Endodermal cell (in vitro differentiated cells): ENCODE measurements around the gene VWA3B. TPM values are rescaled to one million over a fixed set of nuclear protein-coding genes. Genes with fewer than 3 reads are reported as not detected.

ENCODE experiments used
- DNase-seq: peaks from one replicate; pipeline ENCODE4 v3.0.0-alpha.2; 2017
- H3K27ac ChIP-seq: 2 replicates; pipeline ENCODE4 v1.5.1; 2013; ENCODE audit warnings: mild to moderate bottlenecking, low read depth, low read length, moderate library complexity
- H3K27me3 ChIP-seq: 2 replicates; pipeline ENCODE4 v1.6.1; 2013; ENCODE audit warnings: mild to moderate bottlenecking, low read length, moderate library complexity; ENCODE audit not compliant: insufficient read depth, control insufficient read depth, poor library complexity, severe bottlenecking
- H3K36me3 ChIP-seq: 2 replicates; pipeline ENCODE4 v1.7.0; 2013; ENCODE audit warnings: mild to moderate bottlenecking, low read length, moderate library complexity; ENCODE audit not compliant: control insufficient read depth, insufficient read depth
- H3K4me1 ChIP-seq: one replicate; pipeline ENCODE4 v1.7.0; 2013; ENCODE audit warnings: low read length; ENCODE audit not compliant: control insufficient read depth, insufficient read depth
- H3K4me3 ChIP-seq: 2 replicates; pipeline ENCODE4 v1.5.1; 2013; ENCODE audit warnings: mild to moderate bottlenecking, low read length, moderate library complexity
- H3K9ac ChIP-seq: 2 replicates; pipeline ENCODE4 v1.6.1; 2013; ENCODE audit warnings: mild to moderate bottlenecking, low read length, moderate library complexity; ENCODE audit not compliant: poor library complexity, severe bottlenecking; ENCODE audit errors: extremely low read depth
- H3K9me3 ChIP-seq: 2 replicates; pipeline ENCODE4 v1.6.1; 2013; ENCODE audit warnings: mild to moderate bottlenecking, low read length, moderate library complexity; ENCODE audit not compliant: control insufficient read depth
- H3K27ac Mint-ChIP-seq: 2 replicates; pipeline ENCODE4 v1.8.0; 2020; ENCODE audit warnings: mixed read lengths
- H3K27me3 Mint-ChIP-seq: 2 replicates; pipeline ENCODE4 v1.8.0; 2021; ENCODE audit warnings: mild to moderate bottlenecking, mixed read lengths; ENCODE audit not compliant: insufficient read depth
- H3K36me3 Mint-ChIP-seq: 2 replicates; pipeline ENCODE4 v1.8.0; 2020; ENCODE audit warnings: low read depth, mixed read lengths
- H3K4me1 Mint-ChIP-seq: 2 replicates; pipeline ENCODE4 v1.8.0; 2020; ENCODE audit warnings: mixed read lengths
- H3K4me3 Mint-ChIP-seq: 2 replicates; pipeline ENCODE4 v1.8.0; 2020; ENCODE audit warnings: mild to moderate bottlenecking, moderate library complexity, mixed read lengths
- H3K9me3 Mint-ChIP-seq: 2 replicates; pipeline ENCODE4 v1.8.0; 2020; ENCODE audit warnings: mild to moderate bottlenecking, mixed read lengths
- WGBS, 2 experiments: methylation state at CpG; one replicate each; pipeline versions ENCODE4 v1.1.5 to v1.1.7; 2013; ENCODE audit warnings: missing lambda C conversion rate in 2 of 2, mixed read lengths in 1 of 2; ENCODE audit not compliant: insufficient coverage in 1 of 2, insufficient read length in 1 of 2; 5-methylcytosine and 5-hydroxymethylcytosine counted together
- long read RNA-seq, 4 experiments: library from polyadenylated mRNA in 2 of 4; library from RNA in 1 of 4; library from capped mRNA in 1 of 4; stranded (forward) in 3 of 4; unstranded in 1 of 4; transcript quantifications; one replicate each; pipeline ENCODE4 v2.0.0, GENCODE V29; 2020 to 2021; ENCODE audit warnings: inconsistent platforms in 1 of 4
- polyA plus RNA-seq, 2 experiments: library from polyadenylated mRNA; stranded (reverse); fragments of 50-300 nt; gene quantifications; one replicate each; pipeline ENCODE4 v1.2.3, GENCODE V29; 2013
- total RNA-seq, 2 donors: library from RNA; stranded (reverse); fragmentation: NEBNext Ultra II Directional in 1 of 2; extraction: Animal tissue kit (Norgen Biotek cat#: 25700) in 1 of 2; gene quantifications; 2 replicates in 1 of 2; 3 replicates in 1 of 2; pipeline ENCODE4 v1.2.1, GENCODE V29; 2021
- TF ChIP-seq, protein P1 (sequence below): fragments of 200-600 bp; sonication (generic); conservative IDR thresholded peaks from 2 replicates; pipeline ENCODE4 v1.5.0; 2021; ENCODE audit warnings: antibody characterized with exemption, mild to moderate bottlenecking

Gene VWA3B, protein sequence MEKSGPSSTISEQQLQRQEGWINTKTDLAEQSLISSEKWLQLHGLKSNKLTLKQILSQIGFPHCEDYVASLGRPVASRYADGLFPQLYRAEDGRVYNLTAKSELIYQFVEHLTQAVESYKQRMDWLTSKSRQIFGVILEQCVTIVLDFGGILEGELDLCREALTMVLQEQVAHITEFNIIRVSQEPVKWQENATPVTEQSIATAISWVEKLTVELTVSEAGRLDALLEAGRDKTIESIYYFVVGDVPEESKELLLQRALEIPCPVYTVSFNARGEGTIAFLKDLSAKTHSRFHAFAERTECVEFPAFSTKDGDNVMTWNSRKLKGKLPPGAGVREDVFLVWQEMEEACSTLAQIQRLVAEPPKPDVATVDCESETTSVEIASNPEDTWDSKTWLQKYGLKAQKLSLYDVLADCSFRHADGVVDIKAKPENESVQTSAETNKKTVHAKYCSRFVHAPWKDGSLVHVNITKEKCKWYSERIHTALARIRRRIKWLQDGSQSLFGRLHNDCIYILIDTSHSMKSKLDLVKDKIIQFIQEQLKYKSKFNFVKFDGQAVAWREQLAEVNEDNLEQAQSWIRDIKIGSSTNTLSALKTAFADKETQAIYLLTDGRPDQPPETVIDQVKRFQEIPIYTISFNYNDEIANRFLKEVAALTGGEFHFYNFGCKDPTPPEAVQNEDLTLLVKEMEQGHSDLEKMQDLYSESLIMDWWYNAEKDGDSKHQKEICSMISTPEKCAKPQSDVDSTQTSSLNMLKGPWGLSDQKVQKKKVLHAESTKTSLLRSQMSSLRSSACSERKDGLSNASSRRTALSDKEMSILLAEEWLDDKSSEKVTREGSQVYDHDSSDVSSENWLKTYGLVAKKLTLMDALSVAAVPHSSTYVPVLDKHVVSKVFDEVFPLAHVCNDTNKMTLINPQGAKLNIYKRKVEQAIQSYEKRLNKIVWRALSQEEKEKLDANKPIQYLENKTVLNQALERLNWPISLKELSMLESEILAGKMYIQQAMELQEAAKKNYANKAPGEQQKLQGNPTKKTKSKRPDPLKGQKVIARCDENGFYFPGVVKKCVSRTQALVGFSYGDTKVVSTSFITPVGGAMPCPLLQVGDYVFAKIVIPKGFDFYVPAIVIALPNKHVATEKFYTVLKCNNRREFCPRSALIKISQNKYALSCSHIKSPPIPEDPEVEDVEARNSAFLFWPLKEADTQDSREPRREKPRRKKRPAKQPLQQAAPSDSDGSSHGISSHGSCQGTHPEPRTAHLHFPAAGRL (N-terminal part only)
- total RNA-seq, result under 1 TPM; 0.38 to 0.64 TPM
- polyA plus RNA-seq (2013, experiment 1 of 2), result not detected
- 0.87 TPM for polyA plus RNA-seq (2013, experiment 2 of 2)
- long read RNA-seq, experiment 1, result 0 reads
- long read RNA-seq, experiment 2, partial matches to known transcripts, result 1 of 1 reads
- long read RNA-seq, experiment 2, other reads (novel, unspliced or antisense), result 0 of 1 reads
- long read RNA-seq, experiment 3, partial matches to known transcripts, result 5 of 6 reads
- long read RNA-seq, experiment 3, other reads (novel, unspliced or antisense), result 1 of 6 reads
- long read RNA-seq, experiment 4, partial matches to known transcripts, result 1 of 3 reads
- long read RNA-seq, experiment 4, other reads (novel, unspliced or antisense), result 2 of 3 reads

- peak within 1 kb of the TSS; percentile 84 for H3K27ac Mint-ChIP-seq
- Histone ChIP-seq H3K9me3 (no peaks in the 10 kb centered on the region), H3K9ac (peak within 1 kb of the TSS; percentile 67), H3K4me1 (peaks cover 9% of the 10 kb centered on the region), H3K27me3 (peaks cover 27% of the 10 kb centered on the region), H3K36me3 (no peaks in the 10 kb centered on the region), H3K4me3 (peak within 1 kb of the TSS; percentile 85), H3K27ac (no peak within 1 kb of the TSS)
- WGBS, 2 experiments, result 1 to 2% methylated on average over 16 to 74 of the region's 74 CpGs
- H3K27me3 Mint-ChIP-seq, result peaks cover 41% of the 10 kb centered on the region
- TF ChIP-seq, protein P1, sequence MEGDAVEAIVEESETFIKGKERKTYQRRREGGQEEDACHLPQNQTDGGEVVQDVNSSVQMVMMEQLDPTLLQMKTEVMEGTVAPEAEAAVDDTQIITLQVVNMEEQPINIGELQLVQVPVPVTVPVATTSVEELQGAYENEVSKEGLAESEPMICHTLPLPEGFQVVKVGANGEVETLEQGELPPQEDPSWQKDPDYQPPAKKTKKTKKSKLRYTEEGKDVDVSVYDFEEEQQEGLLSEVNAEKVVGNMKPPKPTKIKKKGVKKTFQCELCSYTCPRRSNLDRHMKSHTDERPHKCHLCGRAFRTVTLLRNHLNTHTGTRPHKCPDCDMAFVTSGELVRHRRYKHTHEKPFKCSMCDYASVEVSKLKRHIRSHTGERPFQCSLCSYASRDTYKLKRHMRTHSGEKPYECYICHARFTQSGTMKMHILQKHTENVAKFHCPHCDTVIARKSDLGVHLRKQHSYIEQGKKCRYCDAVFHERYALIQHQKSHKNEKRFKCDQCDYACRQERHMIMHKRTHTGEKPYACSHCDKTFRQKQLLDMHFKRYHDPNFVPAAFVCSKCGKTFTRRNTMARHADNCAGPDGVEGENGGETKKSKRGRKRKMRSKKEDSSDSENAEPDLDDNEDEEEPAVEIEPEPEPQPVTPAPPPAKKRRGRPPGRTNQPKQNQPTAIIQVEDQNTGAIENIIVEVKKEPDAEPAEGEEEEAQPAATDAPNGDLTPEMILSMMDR, result no peak
- H3K9me3 Mint-ChIP-seq, result no peaks in the 10 kb centered on the region
- H3K4me1 Mint-ChIP-seq, result peaks cover 22% of the 10 kb centered on the region
- no peaks in the 10 kb centered on the region for H3K36me3 Mint-ChIP-seq
- DNase-seq, result peak; percentile 95
- H3K4me3 Mint-ChIP-seq, result peak within 1 kb of the TSS; percentile 66
Observed at GRCh38 chr2:98086491-98087446, at the start of gene VWA3B. Gene VWA3B, plus strand, starts transcription at chr2:98087167. Its CDS starts 5,926 bp downstream, at chr2:98093093.

- H3K4me3 Mint-ChIP-seq, result peak overlapping the region; percentile 54
- peaks cover 14% of the 10 kb centered on the region for H3K9me3 Mint-ChIP-seq
- DNase-seq, result peak; percentile 13
- Histone ChIP-seq H3K27ac (no peak overlapping the region), H3K4me3 (no peak overlapping the region), H3K9ac (no peak overlapping the region), H3K36me3 (no peaks in the 10 kb centered on the region), H3K27me3 (no peaks in the 10 kb centered on the region), H3K9me3 (peaks cover 13% of the 10 kb centered on the region), H3K4me1 (peaks cover 22% of the 10 kb centered on the region)
- H3K36me3 Mint-ChIP-seq, result peaks cover 9% of the 10 kb centered on the region
- WGBS, 2 experiments, result 80% methylated on average over 2 of the region's 2 CpGs; no CpG with 5 or more reads in 1 of the 2 experiments
- H3K27ac Mint-ChIP-seq, result no peak overlapping the region
- H3K27me3 Mint-ChIP-seq, result no peaks in the 10 kb centered on the region
- TF ChIP-seq, protein P1, result no peak
- H3K4me1 Mint-ChIP-seq, result peaks cover 56% of the 10 kb centered on the region
Observed at GRCh38 chr2:98037206-98037605, 49.8 kb upstream of the VWA3B start.
